Measurements from ENCODE around the gene GALNT2.

The GALNT2 gene

GRCh38 chr1:230249695-230250480 is 182.8 kb downstream of the GALNT2 start:
- DNase-seq (ENCODE audit: extremely low read depth in 1 of 2, low read depth in 1 of 2): no peak

DNA sequence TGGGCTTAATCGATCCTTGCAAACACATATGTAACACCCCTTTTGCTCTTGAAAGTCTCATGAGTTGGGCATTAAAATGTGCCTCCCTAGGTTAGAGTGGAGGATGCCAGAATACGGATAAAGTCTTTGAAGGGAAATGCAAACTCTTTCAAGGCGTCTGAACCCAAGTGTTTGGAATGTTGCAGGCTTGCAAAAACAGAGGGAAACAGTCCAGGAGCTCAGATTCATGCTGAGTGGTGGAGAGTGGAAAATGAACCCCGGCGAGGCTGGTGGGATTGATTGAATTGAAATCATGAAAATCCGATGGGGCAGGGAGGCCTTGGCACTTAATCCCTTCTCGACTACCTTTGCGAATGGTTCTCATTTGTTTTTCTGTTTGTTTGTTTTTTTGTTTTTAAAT is 183.6 kb downstream of the GALNT2 start:
- DNase-seq (ENCODE audit: extremely low read depth in 1 of 2, low read depth in 1 of 2): no peak

- DNase-seq (ENCODE audit: extremely low read depth in 1 of 2, low read depth in 1 of 2): no peak
Measured at GRCh38 chr1:230251644-230252191, 184.7 kb downstream of the GALNT2 start.

- no peak for DNase-seq (ENCODE audit: extremely low read depth in 1 of 2, low read depth in 1 of 2)
Measured at GRCh38 chr1:230253150-230253549, 186.1 kb downstream of the GALNT2 start.

DNA sequence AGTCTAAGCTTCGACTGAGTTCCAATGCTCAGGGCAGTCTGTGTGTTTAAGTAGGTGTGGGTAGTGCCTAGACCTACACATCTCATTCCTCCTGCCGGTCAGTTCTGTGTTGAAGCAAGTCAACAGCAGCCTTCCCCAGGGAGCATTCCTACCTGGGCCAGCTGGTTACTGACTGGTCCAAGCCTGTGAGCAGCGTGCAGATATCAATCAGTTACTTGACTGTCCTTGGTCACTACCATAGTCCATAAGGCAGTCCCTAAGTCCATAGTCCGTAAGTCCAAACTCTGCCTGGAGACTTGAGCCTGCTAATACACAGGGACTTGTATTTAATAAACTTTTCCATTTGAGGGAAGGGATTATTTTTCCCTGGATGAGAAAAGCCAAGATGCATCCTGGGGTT is 187.2 kb downstream of the GALNT2 start:
- DNase-seq (ENCODE audit: extremely low read depth in 1 of 2, low read depth in 1 of 2): no peak

GRCh38 chr1:230255116-230255515 is 188.1 kb downstream of the GALNT2 start:
- DNase-seq (ENCODE audit: extremely low read depth in 1 of 2, low read depth in 1 of 2): no peak

- no peak for DNase-seq (ENCODE audit: extremely low read depth in 1 of 2, low read depth in 1 of 2)
Measured at GRCh38 chr1:230255991-230256390, 189.0 kb downstream of the GALNT2 start.

DNA sequence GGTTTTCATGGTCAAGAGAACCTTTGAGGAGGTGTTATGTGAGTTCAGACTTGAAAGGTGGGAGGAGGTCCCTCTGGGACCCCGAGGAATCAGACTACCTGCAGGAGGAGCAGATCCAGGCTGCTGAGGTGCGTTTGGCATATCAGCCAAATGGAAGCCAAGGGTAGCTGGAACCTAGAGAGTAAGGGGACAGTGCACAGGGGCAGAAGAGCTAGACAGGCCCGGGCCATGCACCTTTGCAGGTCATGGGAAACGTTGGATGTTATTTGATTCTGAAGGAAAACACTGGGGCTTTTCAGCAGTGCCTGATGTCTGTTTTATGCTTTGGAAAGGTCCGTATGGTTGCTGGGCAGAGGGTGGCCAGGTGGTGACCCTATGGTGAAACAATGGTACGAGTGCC is 189.9 kb downstream of the GALNT2 start:
- DNase-seq (ENCODE audit: extremely low read depth in 1 of 2, low read depth in 1 of 2): no peak

DNA sequence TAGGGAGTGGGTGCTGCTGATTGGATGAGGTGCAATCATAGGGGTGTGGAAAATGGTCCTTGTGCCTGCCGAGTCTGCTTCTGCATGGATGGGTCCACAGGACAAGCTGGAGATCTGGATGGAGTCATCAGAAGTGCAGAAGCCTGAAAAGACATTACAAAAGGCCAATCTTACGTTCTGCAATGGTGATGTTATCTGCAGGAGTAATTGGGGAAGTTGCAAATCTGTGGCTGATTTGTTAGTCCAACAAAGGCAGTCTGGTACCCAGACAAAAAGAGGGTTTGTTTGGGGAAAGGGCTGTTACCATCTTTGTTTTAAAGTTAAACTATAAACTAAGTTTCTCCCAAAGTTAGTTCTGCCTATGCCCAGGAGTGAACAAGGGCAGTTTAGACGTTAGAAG is 192.6 kb downstream of the GALNT2 start:
- DNase-seq (ENCODE audit: extremely low read depth in 1 of 2, low read depth in 1 of 2): no peak

- DNase-seq (ENCODE audit: extremely low read depth in 1 of 2, low read depth in 1 of 2): no peak
Measured at GRCh38 chr1:230260831-230261230, 193.8 kb downstream of the GALNT2 start.

DNA sequence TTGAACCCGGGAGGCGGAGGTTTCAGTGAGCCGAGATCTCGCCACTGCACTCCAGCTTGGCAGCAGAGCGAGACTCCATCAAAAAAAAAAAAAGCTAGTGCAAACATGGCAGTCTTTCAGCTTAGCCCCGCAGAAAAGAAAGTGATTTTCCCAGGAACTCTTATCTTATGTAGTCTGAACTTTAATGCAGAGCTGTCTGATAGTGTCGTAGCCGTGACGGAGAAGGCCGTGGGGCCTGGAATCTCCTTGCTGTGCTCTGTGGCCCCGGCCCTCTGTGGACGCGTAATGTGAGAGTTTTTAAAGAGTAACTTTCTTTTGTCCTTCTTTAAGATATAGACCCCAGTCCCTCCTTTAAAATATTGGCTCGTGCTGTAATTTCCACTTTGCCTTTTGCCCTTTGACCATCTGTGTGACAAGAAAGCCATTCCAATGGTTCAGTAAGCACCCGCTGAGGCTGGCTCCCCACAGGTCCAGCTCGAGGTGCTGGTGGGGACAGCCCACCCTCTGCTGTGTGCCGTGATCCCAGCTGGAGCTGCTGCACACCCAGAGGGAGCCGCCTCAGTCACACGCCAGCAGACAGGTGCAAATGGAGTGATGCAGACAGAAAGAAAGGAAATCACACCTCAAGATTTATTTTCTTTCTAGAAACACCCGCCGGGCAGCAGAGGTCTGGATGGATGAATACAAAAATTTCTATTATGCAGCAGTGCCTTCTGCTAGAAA is 195.1 kb downstream of the GALNT2 start:
- no peak for DNase-seq (ENCODE audit: extremely low read depth in 1 of 2, low read depth in 1 of 2)

GRCh38 chr1:230262867-230263567 is 196.0 kb downstream of the GALNT2 start:
- DNase-seq (ENCODE audit: extremely low read depth in 1 of 2, low read depth in 1 of 2): no peak

DNA sequence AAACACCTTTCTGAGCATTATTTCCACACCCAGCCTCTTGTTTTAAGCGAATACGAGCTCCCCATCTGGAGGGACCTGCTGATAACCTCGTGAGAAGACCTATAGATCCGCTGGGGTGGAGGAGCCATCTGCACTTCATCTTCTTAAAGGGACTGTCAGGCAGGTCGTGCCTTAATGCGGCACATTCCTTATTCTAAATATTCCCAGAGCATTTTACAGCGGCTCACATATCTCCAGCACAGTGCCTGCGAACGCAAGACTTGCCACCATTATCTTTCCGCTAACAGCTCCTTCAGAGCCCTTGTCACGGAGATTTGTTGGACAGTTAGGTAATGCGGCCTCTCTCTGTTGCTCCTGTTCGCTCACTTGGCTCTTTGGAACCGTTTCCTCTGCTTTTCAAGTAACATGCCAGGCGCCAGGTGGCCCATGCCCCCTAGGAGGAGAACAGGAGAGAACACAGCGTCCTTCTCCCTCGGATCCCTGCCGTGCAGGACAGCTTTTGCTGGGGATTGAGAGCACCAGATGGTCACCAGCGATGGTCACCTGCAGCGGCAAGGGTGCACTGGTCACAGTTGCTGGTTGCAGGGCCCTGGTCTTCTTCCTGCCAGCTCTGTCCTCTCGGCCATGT is 196.6 kb downstream of the GALNT2 start:
- DNase-seq (ENCODE audit: extremely low read depth in 1 of 2, low read depth in 1 of 2): no peak

- no peak for DNase-seq (ENCODE audit: extremely low read depth in 1 of 2, low read depth in 1 of 2)
Measured at GRCh38 chr1:230264342-230264741, 197.3 kb downstream of the GALNT2 start.

DNA sequence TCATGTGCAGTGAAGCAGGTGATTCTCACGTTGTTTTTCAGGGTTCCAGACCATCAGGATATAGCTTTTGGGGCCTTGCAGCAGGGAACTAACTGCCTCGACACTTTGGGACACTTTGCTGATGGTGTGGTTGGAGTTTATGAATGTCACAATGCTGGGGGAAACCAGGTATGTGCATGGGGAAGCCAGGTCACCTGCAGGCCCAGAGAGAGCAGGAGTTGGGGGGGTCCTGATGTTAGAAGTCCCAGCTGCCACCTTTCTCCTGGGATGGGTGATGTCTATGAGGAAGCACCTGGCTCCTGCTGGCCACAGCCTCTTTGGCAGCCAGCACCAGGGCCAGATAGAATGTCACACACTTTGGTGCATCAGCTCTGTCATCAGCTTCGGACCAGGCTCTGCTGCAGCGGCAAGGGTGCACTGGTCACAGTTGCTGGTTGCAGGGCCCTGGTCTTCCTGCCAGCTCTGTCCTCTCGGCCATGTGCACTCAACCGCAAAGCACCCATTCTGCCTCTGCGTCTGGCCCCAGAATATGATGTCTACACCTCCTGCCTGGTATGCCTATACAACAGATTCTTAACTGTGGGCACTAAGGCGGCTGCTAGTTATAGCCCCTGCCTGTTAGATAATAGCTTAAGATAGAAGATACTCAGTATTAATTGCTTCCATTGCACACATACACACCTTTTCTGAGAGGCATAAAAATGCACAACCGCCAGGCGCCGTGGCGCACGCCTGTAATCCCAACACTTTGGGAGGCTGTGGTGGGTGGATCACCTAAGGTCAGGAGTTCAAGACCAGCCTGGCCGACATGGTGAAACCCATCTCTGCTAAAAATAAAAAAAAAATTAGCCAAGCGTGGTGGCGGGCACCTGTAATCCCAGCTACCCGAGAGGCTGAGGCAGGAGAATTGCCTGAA is 198.4 kb downstream of the GALNT2 start:
- no peak for DNase-seq (ENCODE audit: extremely low read depth in 1 of 2, low read depth in 1 of 2)

DNA sequence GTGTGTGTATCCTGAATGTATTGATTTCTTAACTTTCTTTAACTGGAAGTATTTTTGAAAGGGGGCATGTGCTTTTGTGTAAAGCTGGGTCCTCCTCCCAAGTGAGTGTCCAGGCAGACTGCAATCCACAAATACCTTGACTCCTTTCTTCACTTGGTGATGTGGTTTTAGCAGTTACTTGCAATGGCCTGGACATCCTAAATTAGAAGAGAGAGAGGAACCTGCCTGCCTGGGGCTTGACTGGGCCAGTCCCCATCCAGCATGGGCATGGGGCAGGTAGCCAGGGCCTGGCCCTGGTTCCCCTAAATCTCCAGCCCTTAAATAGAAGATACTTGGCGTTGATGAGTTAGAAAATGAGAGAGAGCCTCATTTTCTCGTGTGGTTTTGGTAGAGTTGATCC is 199.4 kb downstream of the GALNT2 start:
- DNase-seq (ENCODE audit: extremely low read depth in 1 of 2, low read depth in 1 of 2): no peak

GRCh38 chr1:230267338-230268065 is 200.5 kb downstream of the GALNT2 start:
- DNase-seq (ENCODE audit: extremely low read depth in 1 of 2, low read depth in 1 of 2): no peak

- no peak for DNase-seq (ENCODE audit: extremely low read depth in 1 of 2, low read depth in 1 of 2)
Measured at GRCh38 chr1:230268371-230269170, 201.5 kb downstream of the GALNT2 start.

DNA sequence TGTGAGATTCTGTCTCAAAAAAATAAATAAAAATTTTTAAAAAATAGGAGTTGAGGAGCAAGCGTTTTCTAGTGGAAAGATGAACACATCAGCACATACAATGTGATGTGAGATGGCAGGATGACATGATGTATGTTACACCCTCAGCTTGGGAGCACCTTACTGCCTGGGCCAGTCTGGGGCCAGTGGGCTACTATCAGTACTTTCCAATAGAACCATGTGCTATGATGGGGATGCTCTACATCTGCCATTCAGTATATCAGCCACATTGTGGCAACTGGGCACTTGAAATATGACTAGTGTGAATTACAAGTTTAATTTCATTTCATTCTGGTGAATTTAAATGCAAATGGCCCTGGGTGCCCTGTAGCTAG is 203.1 kb downstream of the GALNT2 start:
- no peak for DNase-seq (ENCODE audit: extremely low read depth in 1 of 2, low read depth in 1 of 2)

Measured in stimulated activated CD8-positive, alpha-beta memory T cell treated with anti-CD3 and anti-CD28 coated beads, Interleukin-7, amount 100 ng/mL, for 48 hours (primary cell).